Measurements from ENCODE around the gene ATP2B1. TPM values are rescaled to one million over a fixed set of nuclear protein-coding genes. Genes with fewer than 3 reads are reported as not detected.

Gene ATP2B1
- total RNA-seq, 1 donor from 2014 or later = 49.7 TPM

- H3K9me3 Mint-ChIP-seq (ENCODE audit: low read depth) = peaks cover 37% of the 10 kb centered on the region
- no peak for TF ChIP-seq CTCF (IDR thresholded peaks at IDR 0.05)
- no peaks in the 10 kb centered on the region for H3K27me3 Mint-ChIP-seq (ENCODE audit: low read depth)
- DNase-seq (ENCODE audit: low spot score) = no peak
- no peak overlapping the region for H3K4me3 Mint-ChIP-seq (ENCODE audit: unreplicated experiment)
- H3K27ac Mint-ChIP-seq (ENCODE audit: unreplicated experiment) = no peak overlapping the region
- H3K4me1 Mint-ChIP-seq (ENCODE audit: low read depth) = peaks cover 12% of the 10 kb centered on the region
- H3K36me3 Mint-ChIP-seq (ENCODE audit: low read depth) = peaks cover 24% of the 10 kb centered on the region
These were observed 24.5 kb downstream of the ATP2B1 start for GRCh38 chr12:89684136-89684535.

GRCh38 chr12:89682284-89682683 is 26.4 kb downstream of the ATP2B1 start:
- H3K36me3 Mint-ChIP-seq (ENCODE audit: low read depth) = peaks cover 24% of the 10 kb centered on the region
- no peak for TF ChIP-seq CTCF (IDR thresholded peaks at IDR 0.05)
- no peak overlapping the region for H3K27ac Mint-ChIP-seq (ENCODE audit: unreplicated experiment)
- DNase-seq (ENCODE audit: low spot score) = no peak
- peaks cover 38% of the 10 kb centered on the region for H3K9me3 Mint-ChIP-seq (ENCODE audit: low read depth)
- H3K4me1 Mint-ChIP-seq (ENCODE audit: low read depth) = peaks cover 24% of the 10 kb centered on the region
- H3K4me3 Mint-ChIP-seq (ENCODE audit: unreplicated experiment) = no peak overlapping the region
- no peaks in the 10 kb centered on the region for H3K27me3 Mint-ChIP-seq (ENCODE audit: low read depth)

- Mint-ChIP-seq H3K27ac (ENCODE audit: unreplicated experiment) (no peak overlapping the region), H3K9me3 (ENCODE audit: low read depth) (peaks cover 38% of the 10 kb centered on the region), H3K4me1 (ENCODE audit: low read depth) (peaks cover 27% of the 10 kb centered on the region), H3K4me3 (ENCODE audit: unreplicated experiment) (no peak overlapping the region), H3K36me3 (ENCODE audit: low read depth) (peaks cover 24% of the 10 kb centered on the region), H3K27me3 (ENCODE audit: low read depth) (no peaks in the 10 kb centered on the region)
- DNase-seq (ENCODE audit: low spot score) = no peak
- TF ChIP-seq CTCF (IDR thresholded peaks at IDR 0.05) = no peak
These were observed 28.2 kb downstream of the ATP2B1 start for GRCh38 chr12:89680409-89680808.

- H3K9me3 Mint-ChIP-seq (ENCODE audit: low read depth) = peaks cover 38% of the 10 kb centered on the region
- no peak overlapping the region for H3K4me3 Mint-ChIP-seq (ENCODE audit: unreplicated experiment)
- H3K36me3 Mint-ChIP-seq (ENCODE audit: low read depth) = peaks cover 24% of the 10 kb centered on the region
- TF ChIP-seq CTCF (IDR thresholded peaks at IDR 0.05) = no peak
- H3K27ac Mint-ChIP-seq (ENCODE audit: unreplicated experiment) = no peak overlapping the region
- no peaks in the 10 kb centered on the region for H3K27me3 Mint-ChIP-seq (ENCODE audit: low read depth)
- peaks cover 27% of the 10 kb centered on the region for H3K4me1 Mint-ChIP-seq (ENCODE audit: low read depth)
- DNase-seq (ENCODE audit: low spot score) = no peak
These were observed 29.0 kb downstream of the ATP2B1 start for GRCh38 chr12:89679631-89680030.

GRCh38 chr12:89678225-89678624 is 30.4 kb downstream of the ATP2B1 start:
- DNase-seq (ENCODE audit: low spot score) = no peak
- H3K27ac Mint-ChIP-seq (ENCODE audit: unreplicated experiment) = no peak overlapping the region
- H3K9me3 Mint-ChIP-seq (ENCODE audit: low read depth) = peaks cover 35% of the 10 kb centered on the region
- H3K36me3 Mint-ChIP-seq (ENCODE audit: low read depth) = peaks cover 24% of the 10 kb centered on the region
- no peak overlapping the region for H3K4me3 Mint-ChIP-seq (ENCODE audit: unreplicated experiment)
- H3K27me3 Mint-ChIP-seq (ENCODE audit: low read depth) = no peaks in the 10 kb centered on the region
- no peak for TF ChIP-seq CTCF (IDR thresholded peaks at IDR 0.05)
- H3K4me1 Mint-ChIP-seq (ENCODE audit: low read depth) = peaks cover 26% of the 10 kb centered on the region

Measured in chondrocyte (in vitro differentiated cells).